Type B pancreatic cell (in vitro differentiated cells): Measurements from ENCODE around the gene PTOV1. TPM values are rescaled to one million over a fixed set of nuclear protein-coding genes. Genes with fewer than 3 reads are reported as not detected.

Source experiments
- DNase-seq: peaks from one replicate; pipeline ENCODE4 v3.0.0; 2021; ENCODE audit warnings: mixed read lengths; ENCODE audit not compliant: unreplicated experiment; ENCODE audit errors: extremely low spot score
- H3K27ac Mint-ChIP-seq: 2 replicates; pipeline ENCODE4 v1.8.0; 2021; ENCODE audit warnings: mild to moderate bottlenecking, mixed read lengths
- H3K27me3 Mint-ChIP-seq: 2 replicates; pipeline ENCODE4 v1.8.0; 2021; ENCODE audit warnings: mixed read lengths
- H3K36me3 Mint-ChIP-seq: 2 replicates; pipeline ENCODE4 v1.8.0; 2021; ENCODE audit warnings: mixed read lengths
- H3K4me1 Mint-ChIP-seq: one replicate; pipeline ENCODE4 v1.8.0; 2021; ENCODE audit warnings: mixed read lengths; ENCODE audit not compliant: unreplicated experiment
- H3K4me3 Mint-ChIP-seq: 2 replicates; pipeline ENCODE4 v1.8.0; 2021; ENCODE audit warnings: mild to moderate bottlenecking, mixed read lengths
- H3K9me3 Mint-ChIP-seq: 2 replicates; pipeline ENCODE4 v1.8.0; 2021; ENCODE audit warnings: mixed read lengths
- total RNA-seq: library from RNA; stranded (reverse); gene quantifications from 2 replicates; pipeline ENCODE4 v1.2.1, GENCODE V29; 2021; ENCODE audit warnings: low replicate concordance
- TF ChIP-seq, protein P1 (sequence below): fragments of 200-600 bp; sonication (generic); conservative IDR thresholded peaks from 2 replicates; pipeline ENCODE4 v1.5.0; 2021; ENCODE audit warnings: antibody characterized with exemption, mild to moderate bottlenecking

Gene PTOV1
- total RNA-seq, 1 donor from 2014 or later = 388 TPM

DNA sequence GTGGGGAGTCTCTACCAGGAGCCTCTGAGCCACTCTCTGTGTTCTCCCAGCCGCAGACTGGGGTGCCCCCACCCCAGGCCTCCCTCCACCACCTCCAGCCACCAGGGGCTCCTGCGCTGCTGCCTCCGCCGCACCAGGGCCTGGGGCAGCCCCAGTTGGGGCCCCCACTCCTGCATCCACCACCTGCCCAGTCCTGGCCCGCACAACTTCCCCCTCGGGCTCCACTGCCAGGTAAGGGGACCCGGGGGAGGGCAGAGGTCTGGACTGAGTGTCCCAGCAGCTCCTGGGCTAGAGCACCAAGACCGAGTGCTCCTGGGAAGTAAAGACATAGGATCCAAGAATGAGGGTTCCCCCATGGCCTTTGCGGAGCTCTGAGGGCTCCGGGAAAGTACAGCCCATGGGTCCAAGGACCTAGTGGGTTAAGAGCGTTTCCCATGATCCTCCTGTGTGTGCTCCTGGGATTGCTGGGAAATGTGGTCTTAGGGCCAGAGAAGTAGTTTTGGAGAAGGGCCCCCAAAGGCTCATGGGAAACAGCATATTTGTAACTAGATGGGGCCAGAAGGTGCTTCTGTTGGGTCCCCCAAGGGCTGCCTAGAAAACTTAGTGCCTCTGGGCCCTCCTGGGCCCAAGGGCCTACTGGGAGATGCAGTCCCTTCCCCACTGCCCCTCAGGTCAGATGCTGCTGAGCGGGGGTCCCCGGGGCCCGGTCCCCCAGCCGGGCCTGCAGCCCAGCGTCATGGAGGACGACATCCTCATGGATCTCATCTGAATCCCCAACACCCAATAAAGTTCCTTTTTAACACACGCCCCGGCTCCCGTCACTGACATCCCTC, 14.6 kb upstream of the PTOV1 start:
- no peak for DNase-seq
- TF ChIP-seq, protein P1, sequence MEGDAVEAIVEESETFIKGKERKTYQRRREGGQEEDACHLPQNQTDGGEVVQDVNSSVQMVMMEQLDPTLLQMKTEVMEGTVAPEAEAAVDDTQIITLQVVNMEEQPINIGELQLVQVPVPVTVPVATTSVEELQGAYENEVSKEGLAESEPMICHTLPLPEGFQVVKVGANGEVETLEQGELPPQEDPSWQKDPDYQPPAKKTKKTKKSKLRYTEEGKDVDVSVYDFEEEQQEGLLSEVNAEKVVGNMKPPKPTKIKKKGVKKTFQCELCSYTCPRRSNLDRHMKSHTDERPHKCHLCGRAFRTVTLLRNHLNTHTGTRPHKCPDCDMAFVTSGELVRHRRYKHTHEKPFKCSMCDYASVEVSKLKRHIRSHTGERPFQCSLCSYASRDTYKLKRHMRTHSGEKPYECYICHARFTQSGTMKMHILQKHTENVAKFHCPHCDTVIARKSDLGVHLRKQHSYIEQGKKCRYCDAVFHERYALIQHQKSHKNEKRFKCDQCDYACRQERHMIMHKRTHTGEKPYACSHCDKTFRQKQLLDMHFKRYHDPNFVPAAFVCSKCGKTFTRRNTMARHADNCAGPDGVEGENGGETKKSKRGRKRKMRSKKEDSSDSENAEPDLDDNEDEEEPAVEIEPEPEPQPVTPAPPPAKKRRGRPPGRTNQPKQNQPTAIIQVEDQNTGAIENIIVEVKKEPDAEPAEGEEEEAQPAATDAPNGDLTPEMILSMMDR = no peak
- Mint-ChIP-seq H3K27me3 (no peaks in the 10 kb centered on the region), H3K4me3 (no peak overlapping the region), H3K9me3 (no peaks in the 10 kb centered on the region), H3K36me3 (peaks cover 30% of the 10 kb centered on the region), H3K4me1 (peaks cover 4% of the 10 kb centered on the region), H3K27ac (no peak overlapping the region)

DNA sequence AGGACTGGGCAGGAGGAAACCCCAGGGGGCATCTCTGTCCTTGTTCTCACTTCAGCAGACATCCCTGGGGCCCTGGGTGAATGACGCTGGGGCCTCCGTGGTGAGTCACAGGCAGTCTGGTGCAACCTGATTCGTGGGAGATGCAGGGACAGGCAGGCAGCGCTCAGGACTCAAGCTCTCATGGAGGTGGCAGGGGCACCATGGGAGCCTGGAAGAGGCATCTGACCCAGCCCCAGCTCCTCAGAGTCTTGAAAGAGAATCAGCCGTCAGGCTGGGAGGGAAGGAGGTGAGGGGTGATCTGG, 14.0 kb upstream of the PTOV1 start:
- TF ChIP-seq, protein P1 = no peak
- Mint-ChIP-seq H3K27me3 (no peaks in the 10 kb centered on the region), H3K27ac (no peak overlapping the region), H3K4me1 (peaks cover 4% of the 10 kb centered on the region), H3K4me3 (no peak overlapping the region), H3K36me3 (peaks cover 30% of the 10 kb centered on the region), H3K9me3 (no peaks in the 10 kb centered on the region)
- DNase-seq = peak; percentile 62

DNA sequence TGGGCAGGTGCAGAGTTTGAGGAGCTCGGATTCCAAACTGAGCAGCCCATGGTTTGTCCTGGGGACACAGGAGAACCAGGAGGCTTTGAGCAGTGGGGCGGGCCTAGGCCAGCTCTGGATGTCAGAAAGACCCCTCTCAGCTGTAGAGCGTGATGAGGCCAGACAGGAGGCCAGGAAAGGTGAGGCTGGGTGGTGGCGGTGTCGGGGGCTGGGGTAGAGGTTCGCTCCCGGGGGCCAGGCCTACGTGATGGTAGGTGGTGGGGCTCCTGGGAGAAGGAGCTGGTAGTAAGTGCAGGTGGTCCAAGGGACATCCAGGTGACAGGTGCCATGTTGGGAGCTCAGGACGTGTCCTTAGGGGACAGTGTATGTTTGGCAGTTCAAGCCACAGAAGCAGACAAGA, 13.5 kb upstream of the PTOV1 start:
- Mint-ChIP-seq H3K4me3 (no peak overlapping the region), H3K4me1 (peaks cover 4% of the 10 kb centered on the region), H3K27ac (no peak overlapping the region), H3K9me3 (no peaks in the 10 kb centered on the region), H3K36me3 (peaks cover 30% of the 10 kb centered on the region), H3K27me3 (no peaks in the 10 kb centered on the region)
- no peak for DNase-seq
- TF ChIP-seq, protein P1 = no peak

DNA sequence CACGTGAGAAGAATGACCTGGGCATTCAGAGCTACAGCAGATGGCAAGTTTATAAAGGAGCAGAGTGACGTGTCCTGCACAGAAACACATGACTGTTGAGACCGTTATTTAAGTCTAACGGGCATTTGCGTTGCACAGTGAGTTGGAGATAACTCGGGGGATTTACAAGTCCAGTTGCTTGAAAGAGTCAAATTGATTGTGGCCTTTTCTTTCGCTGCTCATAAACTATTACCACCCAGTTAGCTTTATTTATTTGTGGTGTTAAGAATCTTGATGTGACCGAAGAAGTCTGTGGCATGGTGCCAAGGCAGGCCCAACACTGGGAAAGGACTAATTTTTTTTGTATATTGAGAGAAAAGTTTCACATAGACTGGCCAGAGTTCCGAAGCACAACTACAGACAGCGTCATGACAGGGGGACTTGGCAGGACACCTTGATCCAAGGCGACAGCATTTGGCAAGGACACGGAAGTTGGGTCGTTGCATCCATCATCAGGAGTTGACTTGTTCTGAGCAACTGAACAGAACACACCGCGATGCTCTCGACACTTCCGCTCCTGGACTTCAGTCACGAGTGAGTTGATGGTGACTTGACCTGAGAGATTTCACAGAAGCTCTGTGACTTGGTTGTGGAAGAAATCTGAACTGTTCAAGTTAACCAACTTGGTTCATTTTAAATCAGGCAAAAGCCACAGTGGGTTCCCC, 11.9 kb upstream of the PTOV1 start:
- TF ChIP-seq, protein P1 = no peak
- Mint-ChIP-seq H3K9me3 (no peaks in the 10 kb centered on the region), H3K27ac (no peak overlapping the region), H3K36me3 (peaks cover 30% of the 10 kb centered on the region), H3K4me3 (no peak overlapping the region), H3K27me3 (no peaks in the 10 kb centered on the region), H3K4me1 (peaks cover 4% of the 10 kb centered on the region)
- no peak for DNase-seq

DNA sequence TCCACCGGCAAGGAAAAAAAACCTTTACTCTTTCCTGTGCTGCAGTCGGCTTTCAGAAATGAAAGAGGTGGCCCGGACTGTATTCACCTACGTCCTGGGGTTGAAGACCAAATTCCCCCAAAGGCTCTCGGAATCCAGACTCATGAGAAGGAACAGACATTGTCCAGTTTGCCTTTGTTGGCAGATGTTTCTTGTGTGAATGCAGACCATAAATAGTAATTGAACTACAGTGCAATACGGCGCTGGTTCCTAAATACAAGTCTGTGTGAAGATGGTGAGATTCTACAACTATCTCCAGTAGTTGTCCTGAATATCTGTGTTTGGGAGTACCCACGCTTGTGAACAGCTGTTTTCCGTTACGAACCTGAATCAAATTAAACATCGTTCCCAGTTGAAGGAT, 11.2 kb upstream of the PTOV1 start:
- Mint-ChIP-seq H3K9me3 (no peaks in the 10 kb centered on the region), H3K4me3 (no peak overlapping the region)

More for the DNA sequence above, 11.2 kb upstream of the PTOV1 start:
- H3K27me3 Mint-ChIP-seq = no peaks in the 10 kb centered on the region
- H3K27ac Mint-ChIP-seq = no peak overlapping the region
- TF ChIP-seq, protein P1 = no peak
- H3K36me3 Mint-ChIP-seq = peaks cover 30% of the 10 kb centered on the region
- DNase-seq = no peak
- H3K4me1 Mint-ChIP-seq = peaks cover 4% of the 10 kb centered on the region
